NCI-H2107 treated with DMSO at 0.1 percent for 48 hours (cell line): ENCODE measurements around the gene SERPINB13.

ENCODE experiments used
- DNase-seq: peaks from one replicate; lab custom pipeline; 2025; ENCODE audit not compliant: unreplicated experiment; lab: John Stamatoyannopoulos, UW

The SERPINB13 gene

GRCh38 chr18:63646936-63647335, 59.8 kb downstream of the SERPINB13 start:
- DNase-seq: no peak

GRCh38 chr18:63648241-63648640, 61.1 kb downstream of the SERPINB13 start:
- no peak for DNase-seq
